Esophagus muscularis mucosa (tissue), 4 donors: ENCODE measurements around the gene PSMD12. TPM values are rescaled to one million over a fixed set of nuclear protein-coding genes. Genes with fewer than 3 reads are reported as not detected.
"Not testable (repeated sequence)": the region's sequence is repeated elsewhere in the genome, so short reads cannot be mapped to it uniquely, and the experiment has no call there.

Source experiments
- DNase-seq: peaks from one replicate; pipeline ENCODE4 v3.0.0-alpha.2; 2017; ENCODE audit errors: extremely low spot score
- H3K27ac ChIP-seq, 4 donors: fragments of 200-600 bp; sonication (generic); replicated peaks in 1 of 4; 1 replicate in 3 of 4; 2 replicates in 1 of 4; pipeline ENCODE4 v1.5.1; 2016 to 2019; ENCODE audit warnings: mild to moderate bottlenecking in 1 of 4
- H3K27me3 ChIP-seq, 4 donors: fragments of 200-600 bp; sonication (generic); one replicate each; pipeline versions ENCODE4 v1.5.1 to v1.6.0; 2016 to 2019
- H3K36me3 ChIP-seq, 4 donors: fragments of 200-600 bp; sonication (generic); one replicate each; pipeline ENCODE4 v1.5.1; 2016 to 2019
- H3K4me1 ChIP-seq, 4 donors: fragments of 200-600 bp; sonication (generic); one replicate each; pipeline ENCODE4 v1.5.1; 2016 to 2019
- H3K4me3 ChIP-seq, 4 donors: fragments of 200-600 bp; sonication (generic); 1 replicate in 2 of 4; 2 replicates in 2 of 4; pipeline ENCODE4 v1.5.1; 2016 to 2019; ENCODE audit warnings: mild to moderate bottlenecking in 4 of 4, moderate library complexity in 1 of 4
- H3K9me3 ChIP-seq, 4 donors: fragments of 200-600 bp; sonication (generic); 1 replicate in 3 of 4; 2 replicates in 1 of 4; pipeline ENCODE4 v1.5.1; 2016 to 2019
- CTCF ChIP-seq, 3 experiments: fragments of 200-600 bp in 2 of 3; fragments of 450-650 bp in 1 of 3; sonication (generic) in 2 of 3; IDR thresholded peaks; one replicate each; pipeline ENCODE4 v1.5.1; 2017 to 2019; ENCODE audit warnings: antibody characterized with exemption in 3 of 3, mild to moderate bottlenecking in 2 of 3, moderate library complexity in 1 of 3
- EP300 ChIP-seq: sonication (generic); formaldehyde crosslinking; IDR thresholded peaks from one replicate; pipeline ENCODE4 v1.6.1; 2017; ENCODE audit warnings: antibody characterized with exemption
- POLR2A ChIP-seq: fragments of 450-650 bp; IDR thresholded peaks from one replicate; pipeline ENCODE4 v1.6.1; 2017; ENCODE audit warnings: antibody characterized with exemption, moderate library complexity, mild to moderate bottlenecking, low read depth
- POLR2AphosphoS5 ChIP-seq, 2 donors: sonication (generic); formaldehyde crosslinking; IDR thresholded peaks; one replicate each; pipeline ENCODE4 v1.6.1; 2017; ENCODE audit warnings: antibody characterized with exemption in 2 of 2
- WGBS: methylation state at CpG from one replicate; pipeline ENCODE4 v1.1.5; 2018; 5-methylcytosine and 5-hydroxymethylcytosine counted together
- intact Hi-C: fragments of 100-400 bp; cut with DNase I; formaldehyde crosslinking; loops from one replicate; pipeline ENCODE4 v1.15.1; 2023
- total RNA-seq, 4 donors: library from RNA; depleted of rRNA; stranded (reverse); fragments of >200 nt; gene quantifications; one replicate each; pipeline versions ENCODE4 v1.1.0 to v1.2.1, GENCODE V29; 2016

The PSMD12 gene
- total RNA-seq, 4 donors from 2014 or later: 28.4 to 37.8 (median 30.0) TPM

GRCh38 chr17:67315865-67316264, 50.5 kb downstream of the PSMD12 start:
- intact Hi-C loops: no loop called here
- DNase-seq: no peak

DNA sequence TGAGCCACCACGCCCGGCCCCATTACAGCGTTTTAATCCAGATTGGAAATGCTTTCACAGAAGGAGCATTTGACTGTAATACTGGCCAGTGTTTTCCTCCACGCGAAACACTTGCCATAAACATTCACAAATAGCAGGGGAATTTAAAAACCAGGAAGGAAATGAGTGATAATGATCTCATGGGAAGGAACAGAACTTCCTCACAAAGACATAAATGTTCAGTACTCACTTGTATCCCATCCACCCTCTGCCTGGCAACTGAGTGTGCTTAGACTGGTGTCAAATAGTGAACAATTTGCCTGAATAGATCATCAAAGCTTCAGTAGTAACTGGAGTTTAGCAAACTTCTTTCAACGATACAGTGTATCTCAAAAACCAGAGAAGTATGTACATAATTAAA, 54.1 kb downstream of the PSMD12 start:
- WGBS: 73% methylated on average over 6 of the region's 6 CpGs
- Histone ChIP-seq H3K36me3 (no peaks in the 10 kb centered on the region), H3K4me1 (no peaks in the 10 kb centered on the region), H3K4me3 (no peak overlapping the region), H3K27ac (no peak overlapping the region), H3K27me3 (no peaks in the 10 kb centered on the region), H3K9me3 (no peaks in the 10 kb centered on the region)
- intact Hi-C loops: no loop called here
- DNase-seq: no peak
- TF ChIP-seq EP300 (no peak), POLR2AphosphoS5 (IDR thresholded peaks at IDR 0.05) (no peak), CTCF (IDR thresholded peaks at IDR 0.05) (no peak), POLR2A (no peak)

More at GRCh38 chr17:67315865-67316264, 50.5 kb downstream of the PSMD12 start:
- no peaks in the 10 kb centered on the region for H3K4me1 ChIP-seq
- H3K27me3 ChIP-seq: no peaks in the 10 kb centered on the region
- H3K4me3 ChIP-seq: no peak overlapping the region
- TF ChIP-seq CTCF (IDR thresholded peaks at IDR 0.05): no peak
- TF ChIP-seq EP300: no peak
- no peak for TF ChIP-seq POLR2A
- no peak for TF ChIP-seq POLR2AphosphoS5 (IDR thresholded peaks at IDR 0.05)
- H3K36me3 ChIP-seq: no peaks in the 10 kb centered on the region
- H3K9me3 ChIP-seq: no peaks in the 10 kb centered on the region
- no peak overlapping the region for H3K27ac ChIP-seq

DNA sequence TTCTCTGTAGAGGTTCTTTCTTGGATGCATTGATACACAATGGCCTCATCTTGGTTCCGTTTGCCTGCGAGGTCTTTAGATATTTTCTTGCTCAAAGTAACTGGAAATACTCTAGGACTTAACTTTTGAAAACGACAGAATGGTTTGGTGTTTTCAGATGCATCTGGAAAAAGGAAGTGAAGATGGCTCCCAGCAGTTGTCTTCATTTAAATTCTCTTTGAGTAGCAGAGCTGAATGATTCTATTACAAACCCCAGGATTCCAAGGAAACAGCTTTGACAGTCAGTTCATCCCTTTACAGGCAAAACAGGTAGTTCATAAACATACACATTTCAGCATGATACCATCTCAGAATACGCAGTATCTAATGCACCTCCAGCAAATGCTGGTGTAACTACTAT, 54.8 kb downstream of the PSMD12 start:
- Histone ChIP-seq H3K27ac (no peak overlapping the region), H3K4me3 (no peak overlapping the region), H3K27me3 (no peaks in the 10 kb centered on the region), H3K9me3 (no peaks in the 10 kb centered on the region), H3K4me1 (no peaks in the 10 kb centered on the region), H3K36me3 (no peaks in the 10 kb centered on the region)
- 68% methylated on average over 4 of the region's 4 CpGs for WGBS
- no peak for DNase-seq
- no peak for TF ChIP-seq POLR2A
- no peak for TF ChIP-seq CTCF (IDR thresholded peaks at IDR 0.05)
- TF ChIP-seq EP300: no peak
- no peak for TF ChIP-seq POLR2AphosphoS5 (IDR thresholded peaks at IDR 0.05)
- intact Hi-C loops: no loop called here

GRCh38 chr17:67310406-67310805, 56.0 kb downstream of the PSMD12 start:
- Histone ChIP-seq H3K27ac (no peak overlapping the region), H3K4me3 (no peak overlapping the region), H3K36me3 (no peaks in the 10 kb centered on the region), H3K4me1 (no peaks in the 10 kb centered on the region), H3K27me3 (no peaks in the 10 kb centered on the region), H3K9me3 (no peaks in the 10 kb centered on the region)
- no peak for DNase-seq
- intact Hi-C loops: no loop called here
- 98% methylated on average over 10 of the region's 10 CpGs for WGBS
- TF ChIP-seq POLR2A: no peak
- no peak for TF ChIP-seq CTCF (IDR thresholded peaks at IDR 0.05)
- no peak for TF ChIP-seq EP300

GRCh38 chr17:67305446-67306235, 60.7 kb downstream of the PSMD12 start:
- H3K27ac ChIP-seq, intact Hi-C loops, H3K4me1 ChIP-seq, H3K36me3 ChIP-seq, H3K4me3 ChIP-seq, DNase-seq, H3K27me3 ChIP-seq, H3K9me3 ChIP-seq: not testable (repeated sequence)
- WGBS: 75% methylated on average over 10 of the region's 10 CpGs
